HG03064 (cell line): ENCODE data around the gene PDE9A.

Experiments
- ATAC-seq: cut with Tn5 transposase; IDR thresholded peaks from one replicate; pipeline ENCODE4 v1.9.1; 2021; ENCODE audit warnings: low read depth; ENCODE audit not compliant: unreplicated experiment

The PDE9A gene

GRCh38 chr21:42766739-42767560 lies 113.5 kb downstream of the PDE9A start:
- ATAC-seq, result no peak

GRCh38 chr21:42767561-42767835 lies 114.1 kb downstream of the PDE9A start:
- ATAC-seq, result no peak

GRCh38 chr21:42768324-42769121 lies 115.1 kb downstream of the PDE9A start:
- no peak for ATAC-seq

GRCh38 chr21:42769183-42769819 lies 115.9 kb downstream of the PDE9A start:
- ATAC-seq, result no peak

GRCh38 chr21:42769820-42770716 lies 116.6 kb downstream of the PDE9A start:
- no peak for ATAC-seq

GRCh38 chr21:42770717-42771502 lies 117.5 kb downstream of the PDE9A start:
- ATAC-seq, result no peak

GRCh38 chr21:42771503-42771805 lies 118.0 kb downstream of the PDE9A start:
- ATAC-seq, result no peak

- ATAC-seq, result no peak
These were observed 121.7 kb downstream of the PDE9A start for GRCh38 chr21:42775123-42775522.

GRCh38 chr21:42775891-42776290 lies 122.5 kb downstream of the PDE9A start:
- ATAC-seq, result no peak

- ATAC-seq, result no peak
These were observed 123.8 kb downstream of the PDE9A start for GRCh38 chr21:42777064-42777756.

- no peak for ATAC-seq
These were observed 124.4 kb downstream of the PDE9A start for GRCh38 chr21:42777757-42778344.

GRCh38 chr21:42779431-42779861 lies 126.0 kb downstream of the PDE9A start:
- no peak for ATAC-seq

GRCh38 chr21:42780617-42781016 lies 127.2 kb downstream of the PDE9A start:
- ATAC-seq, result no peak

GRCh38 chr21:42781150-42781970 lies 127.9 kb downstream of the PDE9A start:
- ATAC-seq, result no peak

GRCh38 chr21:42781971-42782722 lies 128.7 kb downstream of the PDE9A start:
- ATAC-seq, result no peak

GRCh38 chr21:42782723-42783242 lies 129.4 kb downstream of the PDE9A start:
- no peak for ATAC-seq

GRCh38 chr21:42784276-42784675 lies 130.9 kb downstream of the PDE9A start:
- ATAC-seq, result no peak
